Motor neuron (in vitro differentiated cells): ENCODE results near the gene RPL13. TPM values are rescaled to one million over a fixed set of nuclear protein-coding genes. Genes with fewer than 3 reads are reported as not detected.
"Not testable (repeated sequence)": the region's sequence is repeated elsewhere in the genome, so short reads cannot be mapped to it uniquely, and the experiment has no call there.

ENCODE experiments used
- ATAC-seq, 8 experiments: fragments of 200-7000 bp; cut with Tn5 transposase; replicated peaks in 6 of 8; 2 replicates each; pipeline ENCODE4 v1.8.0; 2021; ENCODE audit warnings: mild to moderate bottlenecking in 8 of 8, moderate library complexity in 8 of 8
- H3K27ac ChIP-seq, 2 donors: fragments of 250-450 bp; sonication (Bioruptor Pico); 2 replicates each; pipeline ENCODE4 v1.9.0; 2021; ENCODE audit warnings: antibody characterized with exemption in 2 of 2, mild to moderate bottlenecking in 2 of 2, moderate library complexity in 1 of 2
- H3K4me1 ChIP-seq, 2 donors: fragments of 250-450 bp; sonication (Bioruptor Pico); replicated peaks in 1 of 2; 2 replicates each; pipeline ENCODE4 v1.6.1; 2021; ENCODE audit warnings: antibody characterized with exemption in 2 of 2, mild to moderate bottlenecking in 2 of 2, moderate library complexity in 1 of 2
- H3K4me3 ChIP-seq, 5 donors: fragments of 250-450 bp; sonication (Bioruptor Pico); 2 replicates each; pipeline ENCODE4 v1.9.0; 2021; ENCODE audit warnings: antibody characterized with exemption in 5 of 5, mild to moderate bottlenecking in 5 of 5, moderate library complexity in 4 of 5
- WGBS, 10 experiments: fragments of 450-650 bp; shearing (Covaris generic); methylation state at CpG; one replicate each; pipeline ENCODE4 v1.0.0; 2022; 5-methylcytosine and 5-hydroxymethylcytosine counted together
- in situ Hi-C, 9 experiments: fragments of 400-800 bp; cut with MboI; loops; one replicate each; pipeline ENCODE4 v1.15.0; 2021; ENCODE audit warnings: low sequenced_read_pairs in 9 of 9, low pct_unique_long_range_greater_than_20kb in 2 of 9; ENCODE audit not compliant: unreplicated experiment in 9 of 9
- total RNA-seq, 8 experiments: library from RNA; unstranded; fragments of 300-600 nt; gene quantifications; 2 replicates each; pipeline versions ENCODE4 v1.2.3 to v1.2.4, GENCODE V29; 2022

The RPL13 gene
- total RNA-seq, 8 experiments from 2014 or later = 1,624 to 3,284 (median 2,183) TPM

DNA sequence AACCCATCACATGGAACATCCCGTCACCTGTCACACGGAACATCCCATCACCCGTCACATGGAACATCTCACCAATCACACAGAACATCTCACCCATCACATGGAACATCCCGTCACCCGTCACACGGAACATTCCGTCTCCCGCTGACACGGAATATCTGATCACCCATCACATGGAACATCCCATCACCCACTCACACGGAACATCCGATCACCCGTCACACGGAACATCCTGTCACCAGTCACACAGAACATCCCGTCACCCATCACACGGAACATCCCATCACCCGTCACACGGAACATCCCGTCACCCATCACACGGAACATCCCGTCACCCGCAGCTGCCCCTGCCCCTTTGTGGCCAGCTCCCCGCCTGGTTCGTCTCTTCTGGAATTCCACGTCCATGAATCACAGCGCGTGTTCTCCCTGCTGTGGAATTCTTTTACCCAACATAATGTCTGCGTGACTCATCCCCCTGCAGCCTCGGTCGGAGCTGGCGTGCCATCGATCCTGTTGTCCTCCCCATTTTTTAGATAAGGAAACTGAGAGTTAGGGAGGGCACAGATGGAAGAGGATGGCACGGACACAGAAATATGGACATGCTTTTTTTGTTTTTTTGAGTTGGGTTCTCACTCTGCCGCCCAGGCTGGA is 20.7 kb downstream of the RPL13 start:
- no peak overlapping the region for H3K27ac ChIP-seq
- in situ Hi-C loops = no loop called here
- ATAC-seq = peak in 4 of 8 experiments; percentile 18 to 83 (median 68)
- no peak overlapping the region for H3K4me3 ChIP-seq
- 18 to 100% (median 80%) methylated on average over 1 to 10 of the region's 33 CpGs; no CpG with 5 or more reads in 1 of the 10 experiments for WGBS, 10 experiments
- no peaks in the 10 kb centered on the region for H3K4me1 ChIP-seq

- 42 to 100% (median 84%) methylated on average over 1 to 3 of the region's 15 CpGs; no CpG with 5 or more reads in 4 of the 10 experiments for WGBS, 10 experiments
- no peak overlapping the region for H3K27ac ChIP-seq
Measured at GRCh38 chr16:89581861-89582563, 21.5 kb downstream of the RPL13 start.

DNA sequence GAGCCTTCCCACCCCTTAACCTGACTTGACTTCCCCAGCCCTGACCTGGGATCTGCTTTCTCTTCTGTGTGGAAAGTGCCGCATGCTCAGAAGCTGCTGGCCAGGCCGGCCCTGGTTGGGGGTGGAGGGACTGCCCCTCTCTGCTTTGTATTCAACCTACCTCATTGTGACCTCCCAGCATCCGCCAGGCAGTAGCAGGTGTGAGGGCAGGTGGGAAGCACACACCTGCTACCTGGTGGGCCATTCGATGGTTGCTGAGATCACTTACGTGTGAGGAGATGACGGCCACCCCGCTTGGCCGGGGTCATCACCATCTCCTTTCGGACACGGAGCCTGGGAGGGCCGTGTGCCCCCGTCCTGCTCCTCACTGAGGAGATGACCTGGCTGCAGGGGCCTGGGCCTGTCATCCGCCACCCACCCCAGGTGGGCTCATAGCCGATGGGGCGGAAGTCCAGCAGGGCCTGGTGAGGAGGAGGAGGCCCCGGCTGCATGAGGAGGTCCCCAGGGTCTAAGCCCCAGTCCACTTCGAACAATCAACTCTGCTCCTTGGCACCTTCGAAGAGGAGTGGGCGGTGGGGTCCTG is 22.2 kb downstream of the RPL13 start:
- no peak for ATAC-seq
- no peak overlapping the region for H3K27ac ChIP-seq
- no peaks in the 10 kb centered on the region for H3K4me1 ChIP-seq
- in situ Hi-C loops = no loop called here
- whole genome bisulfite sequencing, 10 experiments = 82% methylated on average over 2 of the region's 19 CpGs; no CpG with 5 or more reads in 9 of the 10 experiments
- no peak overlapping the region for H3K4me3 ChIP-seq

More at GRCh38 chr16:89581861-89582563, 21.5 kb downstream of the RPL13 start:
- Histone ChIP-seq H3K4me3 (no peak overlapping the region), H3K4me1 (no peaks in the 10 kb centered on the region)
- in situ Hi-C loops = no loop called here
- no peak for ATAC-seq

DNA sequence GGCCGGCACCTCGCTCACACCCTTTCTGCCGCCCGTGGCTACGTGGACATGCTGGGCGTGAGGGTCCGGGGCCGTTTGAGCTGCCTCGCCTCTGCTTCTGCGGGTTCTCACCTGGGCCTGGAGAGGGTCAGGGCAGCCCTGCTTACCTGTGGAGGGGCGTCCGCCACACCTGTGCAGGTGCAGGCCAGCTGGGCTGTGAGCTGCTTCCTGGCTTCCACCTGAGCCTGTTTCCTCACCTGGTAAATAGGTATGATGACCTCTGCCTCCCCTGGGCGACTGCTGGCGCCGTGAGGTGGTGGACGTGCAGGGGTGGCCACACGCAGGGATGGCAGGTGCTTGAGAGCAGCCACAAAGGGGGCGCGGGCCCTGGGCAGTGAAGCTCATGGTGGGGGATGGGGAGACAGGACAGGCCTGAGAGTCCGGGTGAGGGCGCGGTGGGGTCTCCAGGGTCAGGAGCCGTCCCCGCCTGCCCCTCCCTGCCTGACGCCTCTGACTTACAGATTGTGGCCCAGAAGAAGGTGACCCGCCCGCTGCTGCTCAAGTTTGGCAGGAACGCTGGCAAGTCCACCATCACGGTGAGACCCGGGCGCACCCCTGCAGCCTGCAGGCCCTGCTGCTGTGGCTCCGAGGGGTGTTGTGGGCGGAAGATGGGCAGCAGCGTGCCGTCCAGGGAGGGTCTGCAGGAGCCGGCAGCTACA is 22.9 kb downstream of the RPL13 start:
- 87 to 100% (median 88%) methylated on average over 1 to 13 of the region's 36 CpGs; no CpG with 5 or more reads in 7 of the 10 experiments for WGBS, 10 experiments
- in situ Hi-C loops = no loop called here
- peak in 1 of 8 experiments; percentile 8 for ATAC-seq
- H3K4me1 ChIP-seq = no peaks in the 10 kb centered on the region
- no peak overlapping the region for H3K4me3 ChIP-seq
- H3K27ac ChIP-seq = no peak overlapping the region

- Histone ChIP-seq H3K4me1 (no peaks in the 10 kb centered on the region), H3K4me3 (no peak overlapping the region), H3K27ac (no peak overlapping the region)
- in situ Hi-C loops = no loop called here
- 80 to 94% methylated on average over 1 to 15 of the region's 49 CpGs; no CpG with 5 or more reads in 8 of the 10 experiments for WGBS, 10 experiments
- peak in 2 of 8 experiments; percentile 14 to 26 for ATAC-seq
Measured at GRCh38 chr16:89583895-89584644, 23.6 kb downstream of the RPL13 start.

- no peak overlapping the region for H3K27ac ChIP-seq
- in situ Hi-C loops = no loop called here
- ATAC-seq = peak in 2 of 8 experiments; percentile 12 to 36
- H3K4me1 ChIP-seq = no peaks in the 10 kb centered on the region
- WGBS, 10 experiments = 72 to 100% (median 79%) methylated on average over 1 to 9 of the region's 25 CpGs; no CpG with 5 or more reads in 6 of the 10 experiments
- H3K4me3 ChIP-seq = no peak overlapping the region
Measured at GRCh38 chr16:89584768-89585549, 24.5 kb downstream of the RPL13 start.

GRCh38 chr16:89586218-89586617 is 25.7 kb downstream of the RPL13 start:
- WGBS, 10 experiments = 100% methylated on average over 1 of the region's 7 CpGs; no CpG with 5 or more reads in 9 of the 10 experiments
- in situ Hi-C loops = no loop called here
- peak in 3 of 8 experiments; percentile 9 to 22 (median 18) for ATAC-seq

GRCh38 chr16:89586853-89587252 is 26.4 kb downstream of the RPL13 start:
- no CpG with 5 or more reads among the region's 25 CpGs for WGBS, 10 experiments
- H3K4me3 ChIP-seq = no peak overlapping the region
- in situ Hi-C loops = no loop called here
- ATAC-seq = peak in 4 of 8 experiments; percentile 12 to 47 (median 40)
- H3K4me1 ChIP-seq = no peaks in the 10 kb centered on the region
- H3K27ac ChIP-seq = no peak overlapping the region

More at GRCh38 chr16:89586218-89586617, 25.7 kb downstream of the RPL13 start:
- H3K4me3 ChIP-seq = no peak overlapping the region
- H3K27ac ChIP-seq = no peak overlapping the region
- H3K4me1 ChIP-seq = no peaks in the 10 kb centered on the region

- H3K4me3 ChIP-seq, in situ Hi-C loops, H3K27ac ChIP-seq, ATAC-seq, H3K4me1 ChIP-seq: not testable (repeated sequence)
- WGBS, 10 experiments = no CpG with 5 or more reads among the region's 36 CpGs
Measured at GRCh38 chr16:89587676-89588075, 27.2 kb downstream of the RPL13 start.

DNA sequence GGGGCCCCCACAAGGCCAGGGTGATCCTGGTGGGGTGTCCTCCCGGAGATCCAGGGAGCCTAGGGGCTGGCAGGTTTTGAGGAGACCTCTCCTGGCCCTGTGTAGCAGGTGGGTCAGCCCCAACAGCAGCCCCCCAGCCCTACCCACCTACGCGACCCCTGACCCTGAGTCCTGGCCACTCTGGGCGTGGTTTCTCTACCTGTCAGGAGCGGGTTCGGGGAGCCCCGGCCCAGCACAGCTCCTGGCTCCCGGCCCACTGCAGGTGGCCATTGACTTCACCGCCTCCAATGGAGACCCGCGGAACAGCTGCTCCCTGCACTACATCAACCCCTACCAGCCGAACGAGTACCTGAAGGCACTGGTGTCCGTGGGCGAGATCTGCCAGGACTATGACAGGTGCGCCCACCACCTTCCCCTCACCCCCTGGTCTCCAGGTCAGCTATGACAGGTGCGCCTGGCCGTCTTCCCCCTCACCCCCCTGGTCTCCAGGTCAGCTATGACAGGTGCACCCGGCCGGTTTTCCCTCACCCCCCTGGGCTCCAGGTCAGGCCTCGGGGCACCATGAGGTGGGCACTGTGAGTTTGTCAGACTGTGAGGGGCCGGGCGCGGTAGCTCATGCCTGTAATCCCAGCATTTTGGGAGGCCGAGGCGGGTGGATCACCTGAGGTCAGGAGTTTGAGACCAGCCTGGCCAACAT is 28.1 kb downstream of the RPL13 start:
- WGBS, 10 experiments = 92% methylated on average over 2 of the region's 26 CpGs; no CpG with 5 or more reads in 9 of the 10 experiments
- no peak for ATAC-seq
- in situ Hi-C loops = no loop called here
- Histone ChIP-seq H3K4me3 (no peak overlapping the region), H3K4me1 (no peaks in the 10 kb centered on the region), H3K27ac (no peak overlapping the region)

DNA sequence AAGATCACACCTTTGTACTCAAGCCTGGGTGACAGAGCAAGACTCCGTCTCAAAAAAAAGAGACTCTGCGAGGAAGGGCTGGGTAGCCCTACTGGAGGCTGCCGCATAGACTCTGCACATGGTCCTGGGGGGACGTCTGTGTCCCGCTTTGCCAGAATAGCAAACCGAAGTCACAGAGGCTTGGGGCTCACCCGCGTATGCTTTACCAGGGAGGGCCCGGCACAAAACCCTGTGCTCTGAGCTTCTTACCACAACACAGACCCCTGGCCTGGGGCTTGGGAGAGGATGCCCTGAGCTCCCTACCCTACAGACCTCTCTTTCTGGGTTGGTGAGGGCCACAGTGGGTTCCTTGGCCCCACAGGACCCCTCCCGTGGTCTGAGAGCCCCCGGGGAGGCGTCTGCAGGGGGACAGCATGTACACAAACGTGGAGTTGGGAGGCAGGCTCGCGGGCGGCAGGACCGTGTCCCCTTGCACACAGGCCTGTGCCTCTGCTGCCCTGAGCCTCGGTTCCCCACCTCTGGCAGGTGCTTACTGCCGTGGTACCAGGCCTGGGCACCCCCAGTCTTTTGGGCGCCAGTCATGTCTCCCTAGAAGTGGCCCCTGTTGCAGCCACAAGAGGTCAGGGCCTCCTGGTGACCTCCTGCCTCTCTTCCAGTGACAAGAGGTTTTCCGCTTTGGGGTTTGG is 28.9 kb downstream of the RPL13 start:
- in situ Hi-C loops = no loop called here
- ATAC-seq = no peak
- H3K4me1 ChIP-seq = no peaks in the 10 kb centered on the region
- no peak overlapping the region for H3K27ac ChIP-seq
- 20 to 100% (median 80%) methylated on average over 1 to 4 of the region's 21 CpGs; no CpG with 5 or more reads in 5 of the 10 experiments for WGBS, 10 experiments
- H3K4me3 ChIP-seq = no peak overlapping the region
